ENCODE data around the gene RAB34.

Gene RAB34

DNA sequence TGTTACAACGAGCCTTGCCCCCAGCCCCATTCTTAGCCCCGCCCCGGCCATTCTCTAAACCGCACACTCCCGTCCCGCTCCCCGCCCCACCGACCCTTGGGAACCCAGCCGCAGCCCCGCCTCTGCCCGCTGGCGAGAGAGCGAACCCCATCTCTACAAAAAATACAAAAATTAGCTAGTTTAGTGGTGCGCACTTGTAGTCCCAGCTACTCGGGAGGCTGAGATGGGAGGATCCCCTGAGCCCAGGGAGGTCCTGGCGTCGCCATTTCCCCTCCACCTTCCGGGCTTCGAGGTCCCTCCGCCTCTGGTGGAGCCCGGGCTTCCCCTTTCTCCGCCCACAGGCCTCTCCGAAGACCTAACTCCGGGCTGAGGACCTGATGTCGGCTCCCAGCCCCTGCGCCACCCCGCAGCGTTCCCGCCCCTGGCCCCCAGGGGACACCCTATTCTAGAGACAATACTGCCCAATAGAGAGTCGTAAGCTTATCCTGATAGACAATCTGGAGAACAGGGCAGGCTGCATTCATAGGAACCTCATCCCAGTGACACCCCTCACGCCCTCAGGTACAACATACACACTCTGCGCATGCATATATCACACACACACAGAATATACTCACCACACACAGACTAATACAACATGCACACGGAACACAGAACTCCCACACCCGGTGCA is 5.5 kb downstream of the RAB34 start:
- no peak for DNase-seq (ENCODE audit: low read depth)

DNA sequence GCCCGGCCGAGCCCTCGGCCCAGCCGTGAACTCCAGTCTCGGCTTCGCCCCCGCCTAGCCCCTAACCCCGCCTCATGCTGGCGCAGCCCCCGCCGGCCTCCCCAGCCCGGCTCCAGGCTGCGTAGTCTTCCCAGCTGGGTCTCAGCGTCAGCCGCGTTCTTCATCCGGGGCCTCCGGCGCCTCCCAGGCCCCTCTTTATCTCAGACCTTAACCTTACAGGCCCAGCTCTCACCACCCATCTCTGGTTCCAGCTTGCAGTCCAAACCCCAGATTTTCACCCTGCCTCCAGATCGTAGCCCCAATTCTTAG is 6.0 kb downstream of the RAB34 start, which contains the start of gene PROCA1:
TSS of gene PROCA1 (minus strand) at position 166 of the 309 bp plus-strand sequence. CDS start 228 bp downstream, outside the sequence.
- no peak for DNase-seq (ENCODE audit: low read depth)

DNA sequence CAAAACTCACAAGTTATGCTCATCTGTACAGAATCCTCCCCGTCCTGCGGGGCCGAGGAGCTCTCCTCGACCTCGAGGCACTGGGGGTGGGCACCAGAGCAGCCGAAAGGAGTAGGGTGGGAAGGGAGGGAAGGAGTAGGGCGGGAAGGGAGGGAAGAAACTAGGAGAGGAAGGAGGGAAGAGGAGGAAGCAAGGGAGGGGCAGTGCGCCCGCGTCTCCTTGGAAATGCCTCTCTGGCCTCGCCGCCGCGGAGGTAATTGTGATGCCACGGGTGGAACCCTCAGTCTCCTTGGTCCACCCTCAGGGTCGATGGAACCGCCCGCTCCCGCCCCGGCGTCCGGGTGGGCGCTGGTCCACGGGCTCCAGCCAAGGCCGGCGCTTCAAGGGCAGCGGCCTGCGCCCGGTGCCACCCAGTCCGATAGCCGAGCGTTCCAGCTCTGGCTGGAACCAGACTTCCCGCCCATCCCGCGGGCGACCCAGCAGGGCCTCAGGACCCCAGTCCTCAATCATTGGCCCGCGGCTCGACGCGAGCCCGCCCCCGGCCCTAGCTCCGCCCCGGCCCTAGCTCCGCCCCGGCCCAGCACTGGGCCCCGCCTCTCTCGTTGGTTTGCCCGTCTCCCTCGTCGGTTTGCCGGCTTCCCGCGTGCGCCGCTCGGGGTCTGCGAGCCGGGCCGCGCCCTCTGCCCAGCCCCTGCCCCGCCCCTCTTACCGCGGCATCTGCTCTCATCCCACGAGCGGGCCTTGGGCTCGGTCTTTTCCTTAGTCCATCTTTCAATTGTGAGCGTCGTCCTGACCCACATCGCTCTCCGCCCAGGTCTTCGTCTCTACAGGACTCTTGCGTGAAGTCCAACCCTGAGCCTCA is 6.6 kb downstream of the RAB34 start:
- DNase-seq (ENCODE audit: low read depth), result no peak

DNA sequence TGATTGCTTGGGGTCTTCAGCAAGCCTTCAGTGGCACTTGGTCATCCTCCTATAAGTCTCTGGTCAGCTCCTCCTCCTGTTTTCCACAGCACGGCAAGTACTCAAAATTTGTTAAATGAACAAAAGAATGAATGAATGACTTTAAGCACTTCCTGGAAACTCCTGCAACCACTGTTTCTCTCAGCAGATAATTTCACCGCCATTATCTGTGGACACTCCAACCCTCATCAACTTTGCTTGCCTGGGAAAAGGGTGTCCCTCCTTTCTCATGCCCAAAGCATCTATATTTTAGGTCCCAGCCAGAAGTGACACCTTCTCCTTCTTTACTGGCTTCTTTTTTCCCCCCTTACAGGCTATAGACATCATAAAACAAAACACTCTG is 10.3 kb downstream of the RAB34 start:
- DNase-seq (ENCODE audit: low read depth), result no peak

DNA sequence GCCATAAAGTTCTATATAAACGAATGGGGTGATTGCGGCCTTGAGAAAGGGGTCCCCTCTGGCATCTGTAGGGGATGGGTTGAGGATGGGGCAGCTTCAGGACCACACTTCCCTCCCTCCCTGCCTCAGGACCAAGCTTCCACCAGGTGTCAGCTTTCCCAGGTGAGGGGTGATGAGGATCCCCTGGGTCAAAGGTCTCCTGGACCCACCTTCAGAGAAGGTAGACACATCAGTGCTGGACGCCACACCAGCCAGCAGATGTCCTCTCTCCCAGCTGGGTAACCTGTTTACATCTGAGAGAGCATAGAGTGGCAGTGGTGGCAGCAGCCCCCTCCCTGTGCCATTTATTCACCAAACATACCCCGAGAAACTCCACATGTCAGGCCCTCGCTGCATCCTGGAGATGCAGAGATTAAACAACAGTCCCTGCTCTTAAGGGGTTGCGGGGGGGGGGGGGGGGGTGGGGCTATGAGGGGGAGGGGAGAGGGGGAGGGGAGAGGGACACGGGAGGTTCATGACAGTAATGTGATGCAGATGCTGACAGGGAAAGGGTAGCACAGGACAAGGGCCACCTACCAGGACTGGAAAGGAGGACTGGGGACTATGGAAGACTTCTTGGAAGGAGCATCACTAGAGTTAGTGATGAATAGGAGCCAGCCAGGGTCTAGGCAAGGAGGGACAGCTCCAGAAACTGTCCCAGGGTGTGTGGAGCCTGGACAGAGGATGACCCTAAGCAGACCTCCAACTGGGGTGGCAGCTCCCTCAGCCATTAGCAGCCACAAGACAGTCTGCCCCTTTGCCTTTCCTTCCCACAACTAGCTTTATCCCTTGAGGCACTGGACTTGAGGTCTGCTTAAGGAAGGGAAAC is 11.0 kb downstream of the RAB34 start:
- no peak for DNase-seq (ENCODE audit: low read depth)

DNA sequence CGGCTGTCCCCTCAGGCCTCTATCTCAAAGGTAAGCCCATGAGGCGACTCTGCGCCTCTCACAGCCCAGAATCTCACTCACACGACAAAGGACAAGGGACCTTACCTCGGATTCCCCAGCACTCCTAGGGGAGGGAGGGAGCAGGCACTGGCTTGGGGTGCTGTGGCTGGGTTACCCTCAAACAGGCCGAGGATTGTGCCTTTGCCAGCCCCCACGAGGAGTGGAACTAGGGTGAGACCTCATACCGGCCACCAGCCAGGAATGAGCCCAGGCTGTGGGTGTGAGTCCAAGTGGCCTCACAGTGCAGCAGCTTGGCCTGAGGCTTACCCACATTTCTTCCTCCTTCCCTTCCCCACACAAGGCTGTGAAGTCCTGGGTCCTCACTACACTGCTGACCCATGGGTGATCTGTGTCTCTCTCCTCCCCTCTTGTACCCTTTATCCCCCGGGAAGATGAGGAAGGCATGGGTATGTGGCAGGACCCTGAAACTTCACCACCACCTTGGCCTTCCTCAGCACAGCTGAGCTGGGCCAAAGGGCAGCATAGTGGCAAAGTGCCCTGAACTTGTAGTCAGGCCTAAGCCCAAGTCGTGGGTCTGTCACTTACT is 11.8 kb downstream of the RAB34 start:
- DNase-seq (ENCODE audit: low read depth), result no peak

DNA sequence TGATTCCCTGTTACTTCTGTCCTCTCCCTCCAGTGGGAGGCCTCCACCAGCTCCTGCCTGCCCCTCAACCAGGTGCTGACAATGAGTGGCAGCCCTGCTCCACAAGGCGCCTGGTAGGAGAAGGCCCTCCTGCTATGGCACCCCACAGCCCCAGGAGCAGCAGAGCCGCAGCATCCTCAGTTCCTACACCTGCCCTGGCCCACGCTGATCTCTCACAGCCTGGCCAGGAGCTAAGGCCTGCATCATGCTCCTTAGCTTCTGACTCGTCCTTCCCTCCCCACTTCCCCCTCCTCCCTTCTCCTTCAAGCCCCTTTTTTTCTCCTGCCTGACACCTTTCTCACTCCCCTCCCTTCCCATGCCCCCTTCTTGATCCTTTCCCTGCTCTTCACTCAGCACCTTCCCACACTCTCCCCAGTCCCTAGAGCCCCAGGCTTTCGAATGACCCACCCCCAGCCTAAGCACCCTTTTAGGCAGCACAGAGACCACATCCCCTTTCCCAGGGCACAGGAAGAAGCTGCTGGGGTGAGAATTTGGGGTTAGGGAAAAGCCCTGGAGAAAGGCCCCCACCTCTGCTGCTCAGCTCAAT is 12.5 kb downstream of the RAB34 start:
- no peak for DNase-seq (ENCODE audit: low read depth)

DNA sequence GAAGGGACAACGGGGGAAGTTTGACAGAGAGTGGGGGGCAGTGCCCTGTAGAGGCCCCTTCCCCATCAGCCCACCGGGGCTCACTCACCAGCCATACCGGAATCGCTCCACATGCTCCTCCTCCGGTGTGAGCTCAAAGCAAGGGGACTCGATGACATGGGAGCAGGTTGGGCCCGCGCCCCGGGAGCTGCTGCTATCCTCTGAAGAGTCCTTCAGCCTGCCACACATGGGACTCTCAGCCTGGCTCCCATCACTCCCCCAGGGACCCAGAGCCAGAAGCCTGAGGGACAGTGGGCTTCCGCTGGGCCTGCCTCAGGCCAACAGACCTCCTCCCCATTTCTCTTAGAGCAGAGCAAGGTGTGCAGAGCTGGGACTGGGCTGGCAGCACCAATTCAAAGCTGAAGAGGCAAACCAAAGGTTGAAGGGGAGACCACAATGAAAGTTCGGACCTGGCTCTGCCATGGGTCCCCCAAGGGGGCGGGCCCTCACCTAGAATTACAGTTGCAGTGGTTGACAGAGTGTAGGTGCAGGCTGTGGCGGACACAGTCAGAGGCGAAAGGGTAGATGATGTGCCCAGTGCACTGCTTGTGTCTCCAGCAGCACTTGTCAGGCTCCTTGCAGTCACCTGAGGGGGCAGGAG is 13.3 kb downstream of the RAB34 start:
- no peak for DNase-seq (ENCODE audit: low read depth)

DNA sequence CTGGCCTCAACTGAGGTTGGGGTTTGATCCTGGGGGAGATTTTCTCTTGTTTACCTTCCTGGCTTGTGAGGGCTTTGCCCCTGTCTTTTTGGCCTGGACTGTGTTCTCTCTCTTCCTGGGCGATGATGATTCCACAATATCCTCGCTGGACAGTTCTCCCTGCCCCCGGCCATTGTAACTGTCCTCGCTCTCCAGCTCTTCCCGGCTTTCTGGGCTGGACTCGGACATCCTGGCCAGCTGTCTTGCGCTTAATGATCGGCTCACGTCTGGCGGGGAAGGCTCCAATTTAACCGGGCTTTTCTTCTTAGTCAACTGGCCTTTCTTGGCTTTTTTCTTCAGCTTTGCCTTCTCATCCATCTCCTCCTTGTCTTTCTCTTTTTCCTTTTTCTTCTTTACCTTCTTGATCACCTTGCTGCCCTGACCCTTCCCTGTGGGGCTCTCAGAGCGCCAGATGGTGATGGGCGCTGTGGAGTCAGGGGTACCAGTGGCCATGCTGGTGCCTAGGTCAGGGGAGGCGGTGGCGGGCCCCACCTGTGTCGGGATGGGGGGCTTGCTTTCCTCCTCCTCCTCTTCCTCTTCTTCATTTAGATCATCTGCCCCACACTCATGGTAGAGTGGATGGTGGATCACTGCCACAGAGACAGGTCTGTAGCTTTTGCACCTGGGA is 14.0 kb downstream of the RAB34 start:
- DNase-seq (ENCODE audit: low read depth), result no peak

DNA sequence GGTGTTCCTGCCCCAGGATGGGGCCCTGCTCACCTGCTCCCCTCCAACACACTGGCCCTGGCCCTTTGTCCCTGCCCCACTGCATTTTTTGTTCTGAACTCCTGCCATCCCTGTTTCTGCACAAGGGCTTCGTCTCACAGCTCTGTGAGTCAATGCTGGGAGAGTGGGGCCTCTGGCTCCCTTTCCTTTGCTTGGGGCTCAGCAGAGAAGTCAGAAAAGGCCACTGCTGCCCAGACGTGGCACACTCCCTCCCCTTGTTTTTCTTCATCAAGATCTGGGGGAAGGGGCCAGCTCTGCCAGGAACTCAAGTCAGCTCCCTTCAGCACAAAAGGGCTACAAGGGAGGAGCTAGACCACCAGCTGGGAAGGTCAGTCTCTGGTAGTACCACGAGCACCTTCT is 14.9 kb downstream of the RAB34 start:
- DNase-seq (ENCODE audit: low read depth), result no peak

DNA sequence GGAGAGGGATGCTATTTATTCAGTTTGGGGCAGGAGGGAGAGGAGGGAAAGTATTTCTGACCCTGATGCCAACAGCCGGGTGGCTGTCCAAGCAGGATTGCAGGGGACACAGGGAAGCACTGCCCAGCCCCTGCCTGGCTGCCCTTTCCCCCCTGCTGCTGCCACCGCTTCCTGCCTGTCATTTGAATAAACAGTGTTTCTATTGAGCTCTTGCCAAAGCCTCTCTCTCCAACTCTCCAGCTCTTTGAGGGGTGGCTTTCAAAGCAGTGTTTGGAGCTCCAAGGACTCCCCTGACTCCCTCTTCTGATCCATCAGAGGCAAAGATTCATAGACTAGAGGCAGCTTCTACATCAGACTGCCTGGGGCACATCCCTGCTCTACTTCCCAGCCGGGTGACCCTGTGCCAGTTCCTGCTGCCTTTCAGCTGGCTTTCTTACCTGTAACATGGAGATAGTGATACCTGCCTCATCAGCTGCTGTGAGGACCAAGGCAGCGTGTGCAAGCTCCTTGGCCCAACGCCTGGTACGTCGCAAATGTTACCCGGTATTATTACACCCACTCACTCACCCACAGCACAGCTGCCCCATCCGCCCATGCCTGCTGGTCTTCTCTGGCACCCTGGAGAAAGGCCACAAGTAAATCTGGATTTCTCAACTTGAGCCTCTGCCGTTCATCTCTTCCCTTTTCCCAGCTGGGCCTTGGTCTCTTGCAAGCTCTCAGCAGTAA is 15.5 kb downstream of the RAB34 start:
- DNase-seq (ENCODE audit: low read depth), result no peak

DNA sequence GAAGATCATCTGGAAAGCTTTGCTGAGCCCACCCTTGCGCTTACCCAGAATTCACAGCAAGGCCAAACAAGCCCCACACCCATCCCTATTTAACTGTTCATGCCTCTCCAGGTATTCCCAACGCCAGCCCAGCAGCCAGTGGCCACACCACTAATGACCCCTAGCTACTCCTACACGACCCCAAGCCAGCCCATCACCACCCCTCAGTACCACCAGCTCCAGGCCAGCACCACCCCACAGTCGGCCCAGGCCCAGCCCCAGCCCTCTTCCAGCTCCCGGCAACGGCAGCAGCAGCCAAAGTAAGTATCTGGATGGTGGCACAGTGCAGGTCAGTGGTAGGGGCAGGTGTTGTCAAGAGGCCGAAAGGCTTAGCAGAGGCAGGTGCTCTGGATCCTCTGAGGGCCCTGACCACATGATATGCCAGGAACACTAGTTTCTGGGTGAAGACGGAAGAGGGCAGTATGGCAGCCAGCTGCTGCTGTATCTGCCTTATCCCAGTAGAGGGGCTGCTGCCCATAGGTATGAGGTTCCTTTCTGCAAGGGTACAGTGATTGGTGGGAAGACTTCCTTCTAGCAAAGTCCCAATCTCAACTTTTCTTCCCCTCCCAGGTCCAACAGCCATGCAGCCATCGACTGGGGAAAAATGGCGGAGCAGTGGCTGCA is 16.7 kb downstream of the RAB34 start:
- no peak for DNase-seq (ENCODE audit: low read depth)

DNA sequence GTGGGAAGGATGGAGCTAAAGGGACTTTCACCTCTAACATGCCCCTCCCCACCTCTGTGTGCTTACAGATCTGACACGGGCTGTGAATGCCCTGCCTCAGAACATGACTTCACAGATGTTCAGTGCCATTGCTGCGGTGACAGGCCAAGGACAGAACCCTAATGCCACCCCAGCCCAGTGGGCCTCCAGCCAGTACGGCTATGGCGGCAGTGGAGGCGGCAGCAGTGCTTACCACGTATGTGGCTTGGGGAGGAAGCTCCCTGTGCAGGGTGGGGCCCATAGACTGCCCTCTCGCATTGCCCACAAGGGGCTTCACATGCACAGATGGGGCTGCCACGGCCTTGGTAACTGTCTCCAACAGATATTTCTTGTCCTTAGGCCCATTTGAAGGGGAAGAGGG is 17.4 kb downstream of the RAB34 start:
- DNase-seq (ENCODE audit: low read depth), result no peak

DNA sequence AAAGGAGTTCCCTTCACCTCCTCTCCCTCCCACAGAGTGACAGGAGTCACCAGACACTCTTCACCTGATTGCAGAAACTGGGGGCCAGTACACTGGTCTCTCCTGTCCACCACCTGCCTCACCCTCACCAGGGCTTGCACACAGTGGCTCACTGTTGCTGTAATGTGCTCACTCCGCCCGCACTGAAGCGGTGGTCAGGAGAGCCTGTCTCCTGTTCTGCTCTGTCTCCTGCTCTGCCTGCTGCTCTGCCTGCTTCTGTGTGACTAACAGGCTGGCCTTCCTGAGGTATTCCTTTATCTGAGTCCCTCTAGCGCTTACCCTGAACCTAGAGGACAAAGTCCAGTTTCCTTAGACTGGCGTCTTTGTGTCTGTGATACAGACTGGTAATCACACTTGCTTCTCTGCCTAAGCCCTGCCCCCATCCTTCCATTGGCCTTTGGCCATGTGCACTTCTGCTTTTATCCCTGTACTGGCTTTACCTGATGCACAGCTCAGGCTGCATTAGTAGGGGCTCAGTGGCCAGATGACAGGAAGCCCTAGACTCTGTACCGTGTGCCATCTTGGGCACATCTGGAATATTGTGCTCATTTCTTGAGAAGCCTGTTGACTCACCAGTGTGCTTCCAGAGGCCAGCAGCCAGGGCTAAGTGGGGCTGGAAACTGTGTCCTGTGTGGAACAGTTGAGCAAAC is 19.3 kb downstream of the RAB34 start:
- no peak for DNase-seq (ENCODE audit: low read depth)

DNA sequence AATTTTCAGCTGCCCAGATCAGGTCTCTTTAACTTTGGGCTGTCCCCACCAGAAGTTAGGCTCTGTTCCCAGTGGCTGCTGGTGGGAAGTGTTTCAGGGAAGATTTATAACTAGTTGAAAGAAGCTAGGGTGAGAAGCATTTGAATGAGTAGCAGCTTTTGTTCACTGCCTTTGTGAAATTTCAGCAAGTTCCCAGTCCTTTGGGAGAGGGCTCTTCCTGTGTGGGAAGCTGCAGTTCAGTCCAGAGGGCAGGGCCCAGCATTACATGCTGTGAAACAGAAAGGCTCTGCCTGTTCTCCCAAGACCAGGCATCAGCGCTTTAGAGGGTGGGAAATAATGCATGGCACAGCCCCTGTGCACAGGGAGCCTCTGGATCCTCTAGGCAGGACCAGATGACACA is 23.8 kb downstream of the RAB34 start:
- no peak for DNase-seq (ENCODE audit: low read depth)

DNA sequence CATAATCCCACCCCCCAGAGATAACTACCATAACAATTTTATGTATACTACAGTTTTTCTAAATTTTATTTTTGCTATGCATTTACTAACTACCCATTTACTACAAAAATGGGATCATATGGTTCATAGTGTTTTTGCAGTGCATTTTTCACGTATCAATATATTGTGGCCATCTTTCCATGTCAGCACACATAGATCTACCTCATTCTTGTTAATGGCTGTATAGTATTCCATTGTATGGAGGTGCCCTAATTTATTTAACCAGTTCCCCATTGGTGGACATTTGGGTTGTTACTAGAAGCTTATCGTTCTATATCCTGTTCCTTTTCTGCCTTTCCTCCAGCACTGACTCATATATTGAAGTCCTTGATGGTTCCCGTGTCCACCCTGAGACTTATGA is 28.7 kb downstream of the RAB34 start:
- no peak for DNase-seq (ENCODE audit: low read depth)

DNA sequence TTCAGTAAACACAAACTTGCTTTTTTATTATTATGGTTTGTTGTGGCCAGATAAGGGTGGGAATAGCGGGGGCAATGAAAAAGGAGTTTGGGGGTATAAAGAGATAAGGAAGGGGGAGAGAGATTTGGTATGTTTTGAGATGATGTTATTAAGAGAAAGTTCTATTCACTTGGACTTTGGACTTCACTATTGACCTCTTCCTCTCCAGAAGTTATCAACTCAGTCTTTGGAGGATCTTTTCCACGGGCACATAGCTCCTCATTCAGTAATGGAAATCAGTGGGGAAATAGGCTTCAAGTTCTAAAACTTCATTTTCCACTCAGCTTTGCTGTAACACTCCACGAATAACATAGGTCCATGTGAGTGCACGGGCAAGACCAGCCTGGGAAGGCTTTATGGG is 29.2 kb downstream of the RAB34 start:
- no peak for DNase-seq (ENCODE audit: low read depth)

DNA sequence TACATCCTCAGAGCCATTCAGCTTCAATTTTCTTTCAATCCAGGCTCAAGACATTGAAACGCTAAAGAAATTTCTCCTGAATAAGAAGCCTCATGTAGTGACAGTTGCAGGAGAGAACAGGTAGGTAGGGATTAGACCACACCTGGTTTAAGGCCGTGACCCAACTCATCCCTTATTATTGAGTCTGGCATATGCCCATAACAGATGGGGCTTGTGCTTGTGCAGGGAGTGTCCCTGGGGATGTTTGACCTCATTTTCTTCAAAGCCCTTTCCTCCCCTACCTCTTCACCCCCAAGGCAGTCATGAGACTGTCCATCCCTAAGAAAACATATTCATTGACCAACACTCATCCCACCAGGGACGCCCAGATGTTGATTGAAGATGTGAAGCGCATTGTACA is 31.4 kb downstream of the RAB34 start:
- no peak for DNase-seq (ENCODE audit: low read depth)

DNA sequence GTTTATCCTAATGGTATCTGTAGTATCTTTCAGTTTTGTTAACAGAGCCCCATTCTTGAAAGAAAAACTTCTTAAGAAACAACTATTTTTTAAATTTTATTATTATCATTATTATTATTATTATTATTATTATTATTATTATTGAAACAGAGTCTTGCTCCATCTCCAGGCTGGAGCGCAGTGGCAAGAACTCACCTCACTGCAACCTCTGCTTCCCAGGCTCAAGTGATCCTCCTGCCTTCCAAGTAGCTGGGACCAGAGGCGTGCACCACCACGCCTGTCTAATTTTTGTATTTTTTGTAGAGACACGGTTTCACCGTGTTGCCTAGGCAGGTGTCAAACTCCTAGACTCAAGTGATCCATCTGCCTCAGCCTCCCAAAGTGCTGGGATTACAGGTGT is 32.3 kb downstream of the RAB34 start:
- DNase-seq (ENCODE audit: low read depth), result no peak

All from GM04503 (cell line).